RPMI7951 (cell line): ENCODE data around the gene LCN15. TPM values are rescaled to one million over a fixed set of nuclear protein-coding genes. Genes with fewer than 3 reads are reported as not detected.
"Not testable (repeated sequence)": the region's sequence is repeated elsewhere in the genome, so short reads cannot be mapped to it uniquely, and the experiment has no call there.

ENCODE experiments used
- DNase-seq: peaks from one replicate; pipeline ENCODE4 v3.0.0-alpha.2; 2012; ENCODE audit warnings: low read depth
- total RNA-seq: library from RNA; depleted of rRNA; stranded (reverse); fragments of >200 nt; shearing (Covaris generic); gene quantifications from 2 replicates; pipeline ENCODE4 v1.2.3, GENCODE V29; 2014

The LCN15 gene
- total RNA-seq, 1 experiment from 2014 or later = not detected

DNA sequence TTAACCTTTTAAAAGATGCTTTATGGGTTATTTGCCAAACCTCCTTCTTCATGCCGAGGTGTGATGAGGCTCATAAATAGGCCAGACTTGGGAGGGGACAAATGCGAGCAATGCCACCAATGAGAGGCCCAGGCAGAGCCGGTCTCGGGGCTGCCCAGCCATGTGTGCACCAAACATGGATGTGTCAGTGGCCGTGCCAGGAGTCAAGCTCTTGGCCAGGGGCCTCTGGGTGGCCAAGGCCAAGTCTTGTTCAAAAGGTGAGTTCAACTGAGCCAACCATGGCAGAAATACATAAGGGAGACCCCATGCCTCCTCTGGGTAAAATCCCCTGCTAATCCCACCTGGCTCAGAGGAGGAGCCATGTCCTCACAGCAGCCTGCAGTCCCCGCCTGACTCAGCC is 10.9 kb upstream of the LCN15 start:
- DNase-seq = no peak

DNA sequence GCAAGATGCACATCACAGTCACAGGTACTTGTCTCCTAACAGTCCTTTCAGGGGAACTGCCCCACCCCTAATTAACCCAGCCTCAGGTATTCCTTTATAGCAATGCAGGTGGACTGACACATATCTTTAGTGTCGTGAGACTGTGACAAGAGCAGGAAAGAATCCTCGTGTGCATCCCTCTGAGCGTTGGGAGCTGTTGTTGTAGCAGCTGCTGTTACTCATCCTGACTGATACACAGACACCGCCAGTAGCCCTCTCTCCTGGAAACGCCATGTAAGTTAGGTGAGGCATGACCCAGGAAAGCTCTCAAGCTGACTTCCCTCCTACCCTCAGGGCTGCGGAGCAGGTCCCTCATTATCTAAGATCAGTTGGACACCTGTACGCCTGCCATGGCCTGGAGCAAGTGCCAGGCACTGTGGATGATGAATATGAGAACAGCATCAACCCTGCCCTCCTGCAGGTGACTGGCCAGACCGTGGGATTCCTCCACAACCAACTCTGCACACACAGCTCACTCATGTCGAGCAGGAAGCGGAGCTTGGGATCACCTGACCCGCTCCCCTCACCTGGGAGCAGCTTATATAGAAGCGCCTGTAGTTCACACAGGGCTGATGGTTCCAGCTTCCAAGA is 10.2 kb upstream of the LCN15 start:
- DNase-seq = no peak

DNA sequence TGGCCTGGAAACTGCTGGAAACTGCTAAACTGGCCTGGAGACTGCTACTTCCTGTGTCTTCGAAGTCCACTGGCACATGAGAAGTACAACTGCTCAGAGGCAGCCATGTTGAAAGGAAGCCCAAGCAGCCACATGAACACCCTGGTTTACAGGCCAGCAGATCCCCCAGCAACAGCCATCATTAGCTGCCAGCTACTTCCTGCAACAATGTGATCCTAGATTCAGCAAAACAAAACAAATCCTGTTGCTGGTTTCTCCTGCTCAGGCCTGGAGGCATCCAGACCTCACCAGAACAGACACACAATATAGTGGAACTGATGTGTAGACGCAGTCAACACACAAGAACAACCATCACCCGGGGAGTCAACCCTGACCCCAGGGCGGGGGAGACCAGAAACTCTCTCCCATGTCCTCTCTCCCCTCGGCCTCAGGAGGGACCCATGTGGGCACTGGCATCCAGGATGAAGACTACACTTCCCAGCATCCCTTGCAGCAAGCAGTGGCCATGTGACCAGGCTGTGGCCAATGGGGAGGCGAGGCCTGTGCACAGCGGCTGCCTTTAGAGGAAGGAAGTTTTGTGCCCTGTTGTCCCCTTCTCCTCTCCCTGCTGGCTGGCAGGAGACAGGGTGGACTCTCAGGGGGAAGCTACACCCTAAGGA is 9.2 kb upstream of the LCN15 start:
- DNase-seq = no peak

DNA sequence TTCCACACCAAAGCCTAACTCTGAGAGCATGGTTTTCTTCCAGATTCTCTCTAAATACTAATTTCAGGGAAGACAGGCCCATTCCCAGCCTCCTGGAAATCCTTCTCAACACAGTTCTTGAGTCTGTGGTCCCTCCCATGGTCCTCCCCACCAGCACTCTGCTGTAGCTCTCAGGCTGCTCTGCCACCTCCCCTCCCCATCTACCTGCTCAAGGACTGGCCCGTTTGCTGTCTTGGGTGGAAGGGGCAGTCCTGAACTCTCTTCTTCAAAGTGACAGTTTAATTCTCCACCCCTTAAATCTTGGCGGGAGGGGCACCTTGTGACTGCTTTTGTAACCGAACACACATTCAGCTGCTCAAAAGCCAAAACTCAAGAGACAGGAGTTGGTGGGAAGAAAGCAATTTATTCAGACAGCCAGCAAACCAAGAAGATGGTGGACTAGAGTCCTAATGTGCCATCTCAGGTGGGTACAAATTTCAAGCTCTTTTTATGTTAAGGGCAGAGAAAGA is 7.6 kb upstream of the LCN15 start:
- no peak for DNase-seq

GRCh38 chr9:136769710-136770191 is 5.4 kb upstream of the LCN15 start:
- DNase-seq = no peak

DNA sequence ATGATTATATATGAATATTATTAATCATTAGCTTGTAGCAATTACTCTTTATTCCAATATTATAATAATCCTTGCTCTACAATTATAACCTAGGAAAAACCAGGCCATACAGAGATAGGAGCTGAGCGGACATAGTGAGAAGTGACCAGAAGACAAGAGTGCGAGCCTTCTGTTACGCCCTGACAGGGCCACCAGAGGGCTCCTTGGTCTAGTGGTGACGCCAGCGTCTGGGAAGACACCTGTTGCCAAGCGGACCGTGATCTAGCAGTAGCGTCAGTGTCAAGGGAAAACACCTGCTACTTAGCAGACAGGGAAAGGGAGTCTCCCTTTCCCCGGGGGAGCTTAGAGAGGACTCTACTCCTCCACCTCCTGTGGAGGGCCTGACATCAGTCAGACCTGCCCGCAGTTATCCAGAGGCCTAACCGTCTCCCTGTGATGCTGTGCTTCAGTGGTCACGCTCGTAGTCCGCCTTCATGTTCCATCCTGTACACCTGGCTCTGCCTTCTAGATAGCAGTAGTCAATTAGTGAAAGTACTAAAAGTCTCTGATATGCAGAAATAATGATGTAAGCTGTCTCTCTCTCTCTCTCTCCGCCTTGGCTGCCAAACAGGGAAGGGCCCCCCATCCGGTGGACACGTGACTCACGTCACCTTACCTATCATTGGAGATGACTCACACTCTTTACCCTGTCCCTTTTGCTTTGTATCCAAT is 2.2 kb upstream of the LCN15 start:
- DNase-seq = peak; percentile 35

GRCh38 chr9:136765745-136766409 is 1.6 kb upstream of the LCN15 start:
- not testable (repeated sequence) for DNase-seq

GRCh38 chr9:136765041-136765440 is 723 bp upstream of the LCN15 start:
- DNase-seq = no peak

DNA sequence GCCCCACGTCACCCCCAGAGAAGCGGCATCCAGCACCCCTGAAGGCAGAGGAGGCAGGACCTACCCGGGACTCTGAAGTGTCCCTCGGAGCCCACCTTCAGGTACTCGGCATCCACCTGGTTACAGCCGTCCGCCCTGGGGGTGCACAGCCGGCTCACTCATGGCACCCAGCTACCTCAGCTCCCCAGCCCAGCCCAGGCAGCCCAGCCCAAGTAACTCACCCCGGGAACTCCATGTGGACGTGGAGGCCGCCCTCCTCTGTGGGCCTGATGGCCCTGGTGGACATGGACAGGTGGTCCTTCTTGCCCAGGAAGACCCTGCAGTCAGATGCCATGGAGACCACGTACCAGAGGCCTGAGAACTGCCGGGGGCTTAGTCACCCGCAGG is 676 bp downstream of the LCN15 start:
- DNase-seq = no peak

- DNase-seq = peak; percentile 7
Observed at GRCh38 chr9:136762915-136763648, 1.2 kb downstream of the LCN15 start.

DNA sequence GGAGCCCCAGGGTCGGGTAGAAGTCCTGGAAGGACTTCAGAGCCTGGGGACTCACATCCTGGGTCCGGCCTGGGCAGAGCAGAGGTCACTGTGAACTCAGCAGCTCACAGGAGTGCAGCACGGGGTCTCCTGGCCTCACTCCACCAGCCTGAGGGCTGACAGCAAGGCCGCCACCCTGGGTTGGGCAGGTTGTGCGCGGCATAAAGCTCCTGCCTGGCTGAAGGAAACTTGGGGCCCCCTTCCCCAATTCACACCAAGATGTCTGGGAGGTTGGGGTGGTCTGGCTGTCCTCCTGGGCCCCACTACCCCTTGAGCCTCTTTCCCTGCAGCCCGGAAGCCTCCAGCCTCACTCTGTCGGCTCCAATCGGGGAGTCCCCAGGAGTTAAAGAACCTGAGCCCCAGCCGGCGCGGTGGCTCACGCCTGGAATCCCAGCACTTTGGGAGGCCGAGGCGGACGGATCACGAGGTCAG is 2.1 kb downstream of the LCN15 start:
- no peak for DNase-seq

GRCh38 chr9:136761545-136761981 is 2.8 kb downstream of the LCN15 start:
- no peak for DNase-seq

- DNase-seq = peak; percentile 56
Observed at GRCh38 chr9:136760834-136761544, 3.3 kb downstream of the LCN15 start.

DNA sequence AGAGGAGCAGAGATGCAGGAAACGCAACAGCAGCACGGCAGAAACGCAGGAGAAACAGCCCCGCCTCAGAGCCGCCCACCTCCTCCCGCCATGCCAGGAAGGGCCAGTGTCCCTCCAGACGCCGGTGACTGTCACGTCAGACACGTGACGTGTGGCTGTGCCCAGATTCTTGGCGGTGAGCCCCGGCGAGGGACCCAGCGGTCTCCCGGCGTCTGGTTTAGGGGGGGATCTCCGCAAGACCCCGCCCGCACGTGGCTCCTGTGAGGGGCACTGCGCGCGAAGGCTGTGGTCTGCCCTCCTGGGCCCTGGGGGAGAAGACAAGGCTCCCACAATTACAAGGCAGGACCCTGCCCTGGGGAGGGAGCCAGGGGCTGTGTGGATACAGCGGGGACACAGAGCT is 3.9 kb downstream of the LCN15 start:
- DNase-seq = no peak

- DNase-seq = no peak
Observed at GRCh38 chr9:136759436-136760325, 4.6 kb downstream of the LCN15 start.

DNA sequence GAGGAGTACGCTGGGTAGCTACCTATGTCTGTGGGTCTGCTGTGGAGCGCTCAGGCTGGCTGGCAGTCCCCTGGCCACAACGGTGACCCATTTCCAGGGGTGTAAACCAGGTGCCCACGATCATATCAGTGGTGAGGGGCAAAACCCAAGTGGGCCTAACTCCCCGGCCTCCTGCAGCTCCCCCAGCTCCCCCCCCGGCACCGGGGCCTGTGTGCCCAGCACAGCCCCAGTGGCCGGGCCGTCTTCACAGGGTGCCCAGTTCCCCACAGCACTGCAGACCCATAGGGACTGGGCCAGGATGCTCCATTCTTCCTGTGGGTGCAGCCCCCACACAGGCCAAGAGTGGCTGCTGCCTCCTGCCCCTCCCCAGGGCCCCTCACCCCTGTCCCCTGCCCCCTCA is 5.3 kb downstream of the LCN15 start:
- no peak for DNase-seq

- no peak for DNase-seq
Observed at GRCh38 chr9:136757751-136758140, 6.6 kb downstream of the LCN15 start.

- DNase-seq = no peak
Observed at GRCh38 chr9:136757328-136757727, 7.0 kb downstream of the LCN15 start.

GRCh38 chr9:136756836-136757235 is 7.5 kb downstream of the LCN15 start:
- no peak for DNase-seq

DNA sequence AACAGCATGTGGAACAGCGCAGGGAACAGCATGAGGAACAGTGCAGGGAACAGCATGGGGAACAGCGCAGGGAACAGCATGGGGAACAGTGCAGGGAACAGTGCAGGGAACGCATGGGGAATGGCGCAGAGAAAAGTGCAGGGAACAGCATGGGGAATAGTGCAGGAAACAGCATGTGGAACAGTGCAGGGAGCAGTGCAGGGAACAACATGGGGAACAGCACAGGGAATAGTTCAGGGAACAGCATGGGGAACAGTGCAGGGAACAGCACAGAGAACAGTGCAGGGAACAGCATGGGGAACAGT is 8.2 kb downstream of the LCN15 start:
- no peak for DNase-seq
